Esophagus muscularis mucosa (tissue), 4 donors: Measurements from ENCODE around the gene CCDC141. TPM values are rescaled to one million over a fixed set of nuclear protein-coding genes. Genes with fewer than 3 reads are reported as not detected.

Source experiments
- DNase-seq: peaks from one replicate; pipeline ENCODE4 v3.0.0-alpha.2; 2017; ENCODE audit errors: extremely low spot score
- H3K27ac ChIP-seq, 4 donors: fragments of 200-600 bp; sonication (generic); replicated peaks in 1 of 4; 1 replicate in 3 of 4; 2 replicates in 1 of 4; pipeline ENCODE4 v1.5.1; 2016 to 2019; ENCODE audit warnings: mild to moderate bottlenecking in 1 of 4
- H3K27me3 ChIP-seq, 4 donors: fragments of 200-600 bp; sonication (generic); one replicate each; pipeline versions ENCODE4 v1.5.1 to v1.6.0; 2016 to 2019
- H3K36me3 ChIP-seq, 4 donors: fragments of 200-600 bp; sonication (generic); one replicate each; pipeline ENCODE4 v1.5.1; 2016 to 2019
- H3K4me1 ChIP-seq, 4 donors: fragments of 200-600 bp; sonication (generic); one replicate each; pipeline ENCODE4 v1.5.1; 2016 to 2019
- H3K4me3 ChIP-seq, 4 donors: fragments of 200-600 bp; sonication (generic); 1 replicate in 2 of 4; 2 replicates in 2 of 4; pipeline ENCODE4 v1.5.1; 2016 to 2019; ENCODE audit warnings: mild to moderate bottlenecking in 4 of 4, moderate library complexity in 1 of 4
- H3K9me3 ChIP-seq, 4 donors: fragments of 200-600 bp; sonication (generic); 1 replicate in 3 of 4; 2 replicates in 1 of 4; pipeline ENCODE4 v1.5.1; 2016 to 2019
- EP300 ChIP-seq: sonication (generic); formaldehyde crosslinking; IDR thresholded peaks from one replicate; pipeline ENCODE4 v1.6.1; 2017; ENCODE audit warnings: antibody characterized with exemption
- POLR2A ChIP-seq: fragments of 450-650 bp; IDR thresholded peaks from one replicate; pipeline ENCODE4 v1.6.1; 2017; ENCODE audit warnings: antibody characterized with exemption, moderate library complexity, mild to moderate bottlenecking, low read depth
- POLR2AphosphoS5 ChIP-seq, 2 donors: sonication (generic); formaldehyde crosslinking; IDR thresholded peaks; one replicate each; pipeline ENCODE4 v1.6.1; 2017; ENCODE audit warnings: antibody characterized with exemption in 2 of 2
- WGBS: methylation state at CpG from one replicate; pipeline ENCODE4 v1.1.5; 2018; 5-methylcytosine and 5-hydroxymethylcytosine counted together
- intact Hi-C: fragments of 100-400 bp; cut with DNase I; formaldehyde crosslinking; loops from one replicate; pipeline ENCODE4 v1.15.1; 2023
- total RNA-seq, 4 donors: library from RNA; depleted of rRNA; stranded (reverse); fragments of >200 nt; gene quantifications; one replicate each; pipeline versions ENCODE4 v1.1.0 to v1.2.1, GENCODE V29; 2016
- TF ChIP-seq, protein P1 (sequence below), 3 experiments: fragments of 200-600 bp in 2 of 3; fragments of 450-650 bp in 1 of 3; sonication (generic) in 2 of 3; IDR thresholded peaks; one replicate each; pipeline ENCODE4 v1.5.1; 2017 to 2019; ENCODE audit warnings: antibody characterized with exemption in 3 of 3, mild to moderate bottlenecking in 2 of 3, moderate library complexity in 1 of 3

CCDC141 gene
- total RNA-seq, 4 donors from 2014 or later = 2.7 to 8.7 (median 4.1) TPM

DNA sequence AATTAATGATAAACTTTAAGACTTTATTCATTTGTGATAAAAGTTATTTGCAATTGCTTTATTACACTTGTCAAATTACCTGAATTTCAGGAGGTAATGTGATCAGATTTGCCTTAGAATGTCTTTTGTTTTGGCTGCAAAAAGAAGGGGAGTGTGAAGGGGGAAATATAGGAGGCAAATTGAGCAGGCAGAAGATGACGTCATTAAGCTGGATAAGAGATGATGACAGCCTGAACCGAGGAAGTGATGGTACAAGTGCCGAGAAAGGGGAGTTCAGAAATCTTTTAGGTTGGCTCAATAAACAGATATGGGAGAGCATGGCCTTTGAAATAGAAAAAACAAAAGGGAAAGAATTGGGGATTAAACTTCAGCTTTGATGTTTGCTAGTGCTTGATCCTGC, 169.7 kb downstream of the CCDC141 start:
- Histone ChIP-seq H3K36me3 (no peaks in the 10 kb centered on the region), H3K4me1 (peaks cover 0 to 12% (median 0%) of the 10 kb centered on the region in 4 donors), H3K27ac (no peak overlapping the region), H3K4me3 (no peak overlapping the region), H3K9me3 (no peaks in the 10 kb centered on the region), H3K27me3 (no peaks in the 10 kb centered on the region)
- intact Hi-C loops = no loop called here
- no peak for DNase-seq
- WGBS = 86% methylated on average over 3 of the region's 3 CpGs
- TF ChIP-seq POLR2AphosphoS5 (IDR thresholded peaks at IDR 0.05) = no peak

DNA sequence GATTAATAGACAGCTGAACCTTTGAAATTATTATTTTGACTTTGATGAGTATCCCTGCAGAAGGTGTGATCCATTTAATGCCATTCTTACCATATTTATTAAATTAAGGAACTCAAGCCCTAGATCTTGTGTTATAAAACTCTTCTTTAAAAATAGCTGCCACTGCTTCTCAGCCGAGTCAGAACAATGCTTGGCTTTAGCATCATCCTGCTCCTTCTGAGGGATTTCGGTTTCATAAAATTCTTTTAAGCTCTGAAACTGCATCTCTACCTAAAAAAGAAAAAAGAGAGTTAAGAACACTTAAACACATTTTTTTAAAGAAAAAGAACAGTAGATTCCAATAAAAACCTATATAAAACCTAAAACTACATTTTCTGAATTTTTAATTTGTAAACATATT, 172.1 kb downstream of the CCDC141 start:
- peaks cover 0 to 5% (median 3%) of the 10 kb centered on the region in 4 donors for H3K4me1 ChIP-seq
- H3K4me3 ChIP-seq = no peak overlapping the region
- WGBS = 59% methylated on average over 2 of the region's 2 CpGs
- H3K27me3 ChIP-seq = no peaks in the 10 kb centered on the region
- no peak overlapping the region for H3K27ac ChIP-seq
- no peak for TF ChIP-seq POLR2A
- H3K36me3 ChIP-seq = no peaks in the 10 kb centered on the region
- intact Hi-C loops = no loop called here
- DNase-seq = no peak
- H3K9me3 ChIP-seq = no peaks in the 10 kb centered on the region

DNA sequence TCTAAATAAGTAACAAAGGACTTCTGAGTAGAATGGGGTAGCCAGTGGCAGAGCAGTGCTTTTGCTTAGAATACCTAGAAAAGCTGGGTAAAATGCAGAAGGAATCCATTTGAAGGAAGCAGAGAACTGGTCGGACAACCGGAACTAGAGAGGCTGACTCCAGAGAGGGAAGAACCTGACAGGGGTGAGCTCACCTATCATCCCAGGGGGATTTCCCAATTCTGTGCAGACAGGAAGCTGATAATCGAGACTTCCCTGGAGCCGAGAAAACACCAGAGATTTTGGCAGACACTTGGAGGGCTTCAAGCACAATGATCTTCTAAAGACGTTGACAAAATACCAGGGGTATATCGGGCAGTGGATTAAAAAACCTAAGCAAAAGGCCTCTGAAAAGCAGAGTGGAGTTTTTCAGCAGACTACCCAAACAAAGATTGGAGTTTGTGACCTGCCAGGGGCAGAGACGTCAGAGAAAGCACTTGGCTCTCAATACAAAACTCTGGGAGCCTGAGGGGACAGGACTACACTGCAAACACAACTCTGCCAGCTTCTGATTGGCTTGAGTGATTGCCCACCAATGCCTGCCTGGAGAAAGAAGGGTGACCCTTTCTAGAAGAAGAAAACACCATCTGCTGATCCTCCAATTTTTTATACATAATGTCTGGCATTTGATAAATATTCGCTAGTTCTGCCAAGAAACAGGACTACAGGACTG, 175.3 kb downstream of the CCDC141 start:
- no peak for TF ChIP-seq POLR2A
- TF ChIP-seq, protein P1, sequence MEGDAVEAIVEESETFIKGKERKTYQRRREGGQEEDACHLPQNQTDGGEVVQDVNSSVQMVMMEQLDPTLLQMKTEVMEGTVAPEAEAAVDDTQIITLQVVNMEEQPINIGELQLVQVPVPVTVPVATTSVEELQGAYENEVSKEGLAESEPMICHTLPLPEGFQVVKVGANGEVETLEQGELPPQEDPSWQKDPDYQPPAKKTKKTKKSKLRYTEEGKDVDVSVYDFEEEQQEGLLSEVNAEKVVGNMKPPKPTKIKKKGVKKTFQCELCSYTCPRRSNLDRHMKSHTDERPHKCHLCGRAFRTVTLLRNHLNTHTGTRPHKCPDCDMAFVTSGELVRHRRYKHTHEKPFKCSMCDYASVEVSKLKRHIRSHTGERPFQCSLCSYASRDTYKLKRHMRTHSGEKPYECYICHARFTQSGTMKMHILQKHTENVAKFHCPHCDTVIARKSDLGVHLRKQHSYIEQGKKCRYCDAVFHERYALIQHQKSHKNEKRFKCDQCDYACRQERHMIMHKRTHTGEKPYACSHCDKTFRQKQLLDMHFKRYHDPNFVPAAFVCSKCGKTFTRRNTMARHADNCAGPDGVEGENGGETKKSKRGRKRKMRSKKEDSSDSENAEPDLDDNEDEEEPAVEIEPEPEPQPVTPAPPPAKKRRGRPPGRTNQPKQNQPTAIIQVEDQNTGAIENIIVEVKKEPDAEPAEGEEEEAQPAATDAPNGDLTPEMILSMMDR (IDR thresholded peaks at IDR 0.05) = no peak
- TF ChIP-seq EP300 = no peak
- no peak for TF ChIP-seq POLR2AphosphoS5 (IDR thresholded peaks at IDR 0.05)
- Histone ChIP-seq H3K36me3 (no peaks in the 10 kb centered on the region), H3K4me1 (peaks cover 0 to 5% (median 2%) of the 10 kb centered on the region in 4 donors), H3K4me3 (no peak overlapping the region), H3K9me3 (no peaks in the 10 kb centered on the region), H3K27me3 (no peaks in the 10 kb centered on the region), H3K27ac (no peak overlapping the region)
- DNase-seq = no peak
- 76% methylated on average over 8 of the region's 8 CpGs for WGBS
- intact Hi-C loops = no loop called here

DNA sequence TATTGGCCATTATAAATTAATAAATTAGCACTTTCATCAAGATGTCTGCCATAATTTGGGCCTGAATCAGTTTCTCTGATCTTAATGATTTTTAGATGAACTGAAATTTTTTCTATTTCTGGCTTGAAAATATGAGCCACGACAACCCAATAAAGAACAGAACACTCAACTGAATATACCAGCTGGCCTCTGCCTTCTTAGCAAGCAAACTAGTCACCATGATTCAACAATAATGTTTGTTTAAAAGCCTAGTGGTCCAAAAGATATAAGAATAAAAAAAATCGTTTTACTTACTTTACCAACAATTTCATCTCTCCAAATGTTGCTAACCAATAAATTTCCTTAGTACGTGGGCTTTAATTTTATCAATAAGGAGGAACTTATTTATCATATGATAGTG, 176.0 kb downstream of the CCDC141 start:
- H3K27me3 ChIP-seq = no peaks in the 10 kb centered on the region
- H3K4me1 ChIP-seq = peaks cover 0 to 5% (median 2%) of the 10 kb centered on the region in 4 donors
- intact Hi-C loops = no loop called here
- H3K36me3 ChIP-seq = no peaks in the 10 kb centered on the region
- no peak overlapping the region for H3K4me3 ChIP-seq
- WGBS = 86% methylated on average over 3 of the region's 3 CpGs
- H3K27ac ChIP-seq = no peak overlapping the region
- TF ChIP-seq POLR2AphosphoS5 (IDR thresholded peaks at IDR 0.05) (no peak), POLR2A (no peak), EP300 (no peak)
- TF ChIP-seq, protein P1 (IDR thresholded peaks at IDR 0.05) = no peak
- H3K9me3 ChIP-seq = no peaks in the 10 kb centered on the region
- DNase-seq = no peak

DNA sequence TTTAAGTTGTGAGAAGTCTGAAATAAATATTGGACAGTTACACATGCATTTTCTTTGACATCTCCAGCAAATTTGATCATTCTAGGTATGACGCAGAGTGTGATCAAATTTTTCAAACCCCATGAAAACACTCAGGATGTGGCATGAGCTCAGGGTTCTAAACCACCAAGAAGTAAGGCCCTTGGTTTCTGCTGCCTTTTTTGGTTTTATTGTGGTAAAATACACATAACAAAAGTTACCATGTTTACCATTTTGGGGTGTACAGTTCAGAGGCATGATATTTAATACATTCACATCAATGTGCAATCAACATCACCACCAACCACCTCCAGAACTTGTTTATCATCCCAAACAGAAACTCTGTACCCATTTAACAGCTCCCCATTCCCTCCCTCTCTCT, 178.4 kb downstream of the CCDC141 start:
- no peak overlapping the region for H3K27ac ChIP-seq
- H3K4me1 ChIP-seq = peaks cover 0 to 5% (median 0%) of the 10 kb centered on the region in 4 donors
- WGBS = 94% methylated on average over 1 of the region's 1 CpG
- intact Hi-C loops = no loop called here
- H3K9me3 ChIP-seq = no peaks in the 10 kb centered on the region
- no peaks in the 10 kb centered on the region for H3K36me3 ChIP-seq
- DNase-seq = no peak
- H3K27me3 ChIP-seq = no peaks in the 10 kb centered on the region
- no peak overlapping the region for H3K4me3 ChIP-seq
- no peak for TF ChIP-seq POLR2A
- no peak for TF ChIP-seq POLR2AphosphoS5 (IDR thresholded peaks at IDR 0.05)

DNA sequence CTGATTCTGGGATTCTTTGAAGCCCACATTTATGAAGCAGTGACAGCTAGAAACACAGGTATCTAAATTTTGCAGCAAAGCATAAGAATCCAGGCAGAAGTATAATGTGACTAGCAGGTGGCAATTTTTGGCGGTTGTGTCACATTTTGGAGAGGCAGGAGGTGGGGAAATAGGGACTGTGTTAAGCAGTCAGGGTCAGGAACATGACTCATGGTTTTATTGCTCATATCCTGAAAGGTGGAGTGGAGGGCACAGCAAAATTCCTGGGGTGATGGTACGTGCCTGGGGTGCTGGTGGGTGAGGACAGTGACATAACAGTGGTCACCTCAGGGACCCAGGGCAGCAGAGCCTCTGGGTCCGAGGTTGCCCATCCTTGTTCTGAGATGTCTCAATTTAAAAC, 179.2 kb downstream of the CCDC141 start:
- no peak overlapping the region for H3K4me3 ChIP-seq
- H3K9me3 ChIP-seq = no peaks in the 10 kb centered on the region
- intact Hi-C loops = no loop called here
- H3K27me3 ChIP-seq = no peaks in the 10 kb centered on the region
- 75% methylated on average over 3 of the region's 3 CpGs for WGBS
- no peak overlapping the region for H3K27ac ChIP-seq
- H3K36me3 ChIP-seq = no peaks in the 10 kb centered on the region
- H3K4me1 ChIP-seq = peaks cover 0 to 5% (median 0%) of the 10 kb centered on the region in 4 donors
- no peak for DNase-seq
- TF ChIP-seq POLR2AphosphoS5 (IDR thresholded peaks at IDR 0.05) = no peak
- TF ChIP-seq EP300 = no peak
- TF ChIP-seq, protein P1 (IDR thresholded peaks at IDR 0.05) = no peak
- no peak for TF ChIP-seq POLR2A
